Measurements from ENCODE around the gene NFAM1.

NFAM1 gene

DNA sequence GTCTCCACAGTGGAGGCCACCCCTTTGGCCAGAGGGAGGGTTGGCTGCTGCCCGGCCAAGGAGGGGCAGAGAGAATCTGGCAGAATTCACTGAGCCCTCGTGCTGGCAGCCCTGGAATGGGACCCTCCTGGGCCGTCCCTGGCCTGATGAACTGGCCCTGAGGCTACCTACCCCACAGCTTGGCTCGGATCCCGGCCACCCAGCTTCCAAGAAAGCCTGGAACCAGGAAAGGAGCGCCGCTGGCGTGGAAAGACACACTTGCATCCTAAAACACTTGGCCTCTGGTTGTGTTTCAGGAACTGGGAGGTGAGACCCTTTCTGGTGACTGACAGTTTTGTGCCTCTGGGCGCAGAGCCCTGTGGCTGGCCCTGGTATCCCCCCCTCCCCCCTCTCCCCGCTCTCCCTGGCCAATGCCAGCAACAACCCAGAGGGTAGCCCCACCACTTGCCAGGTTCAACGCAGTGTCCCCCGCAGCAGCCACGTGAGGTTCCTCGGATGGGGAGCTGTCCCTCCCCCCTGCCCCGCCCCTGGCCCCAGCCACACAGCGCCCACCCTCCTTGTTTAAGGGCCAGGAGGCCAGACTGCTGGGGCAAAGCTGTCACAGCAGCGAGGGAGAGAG, 693 bp downstream of the NFAM1 start:
- Histone ChIP-seq H3K9ac (ENCODE audit: low read depth, low read length, poor library complexity, severe bottlenecking) (no peak overlapping the region), H2AFZ (ENCODE audit: low read length) (no peak overlapping the region), H4K20me1 (ENCODE audit: insufficient read depth, low read length, poor library complexity, severe bottlenecking) (no peaks in the 10 kb centered on the region), H3K4me3 (ENCODE audit: low read length, poor library complexity, severe bottlenecking) (no peak overlapping the region), H3K4me1 (ENCODE audit: insufficient read depth, low read length, poor library complexity, severe bottlenecking) (no peaks in the 10 kb centered on the region), H3K9me3 (ENCODE audit: insufficient read depth, low read depth, low read length) (no peaks in the 10 kb centered on the region), H3K27me3 (ENCODE audit: insufficient read depth, low read length, poor library complexity, severe bottlenecking) (no peaks in the 10 kb centered on the region), H3F3A (ENCODE audit: low read depth) (no peaks in the 10 kb centered on the region), H3K36me3 (ENCODE audit: insufficient read depth, low read length) (no peaks in the 10 kb centered on the region), H3K4me2 (ENCODE audit: low read depth, low read length, poor library complexity, severe bottlenecking) (no peak overlapping the region), H3K79me2 (ENCODE audit: insufficient read depth, low read length) (no peaks in the 10 kb centered on the region), H3K9me2 (replicated peaks; ENCODE audit: low read depth, low read length) (no peaks in the 10 kb centered on the region)
- no peak for TF ChIP-seq EZH2phosphoT487 (IDR thresholded peaks at IDR 0.05; ENCODE audit: borderline replicate concordance)
- TF ChIP-seq, protein P1, sequence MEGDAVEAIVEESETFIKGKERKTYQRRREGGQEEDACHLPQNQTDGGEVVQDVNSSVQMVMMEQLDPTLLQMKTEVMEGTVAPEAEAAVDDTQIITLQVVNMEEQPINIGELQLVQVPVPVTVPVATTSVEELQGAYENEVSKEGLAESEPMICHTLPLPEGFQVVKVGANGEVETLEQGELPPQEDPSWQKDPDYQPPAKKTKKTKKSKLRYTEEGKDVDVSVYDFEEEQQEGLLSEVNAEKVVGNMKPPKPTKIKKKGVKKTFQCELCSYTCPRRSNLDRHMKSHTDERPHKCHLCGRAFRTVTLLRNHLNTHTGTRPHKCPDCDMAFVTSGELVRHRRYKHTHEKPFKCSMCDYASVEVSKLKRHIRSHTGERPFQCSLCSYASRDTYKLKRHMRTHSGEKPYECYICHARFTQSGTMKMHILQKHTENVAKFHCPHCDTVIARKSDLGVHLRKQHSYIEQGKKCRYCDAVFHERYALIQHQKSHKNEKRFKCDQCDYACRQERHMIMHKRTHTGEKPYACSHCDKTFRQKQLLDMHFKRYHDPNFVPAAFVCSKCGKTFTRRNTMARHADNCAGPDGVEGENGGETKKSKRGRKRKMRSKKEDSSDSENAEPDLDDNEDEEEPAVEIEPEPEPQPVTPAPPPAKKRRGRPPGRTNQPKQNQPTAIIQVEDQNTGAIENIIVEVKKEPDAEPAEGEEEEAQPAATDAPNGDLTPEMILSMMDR (conservative IDR thresholded peaks at IDR 0.05; ENCODE audit: low read length), result no peak

DNA sequence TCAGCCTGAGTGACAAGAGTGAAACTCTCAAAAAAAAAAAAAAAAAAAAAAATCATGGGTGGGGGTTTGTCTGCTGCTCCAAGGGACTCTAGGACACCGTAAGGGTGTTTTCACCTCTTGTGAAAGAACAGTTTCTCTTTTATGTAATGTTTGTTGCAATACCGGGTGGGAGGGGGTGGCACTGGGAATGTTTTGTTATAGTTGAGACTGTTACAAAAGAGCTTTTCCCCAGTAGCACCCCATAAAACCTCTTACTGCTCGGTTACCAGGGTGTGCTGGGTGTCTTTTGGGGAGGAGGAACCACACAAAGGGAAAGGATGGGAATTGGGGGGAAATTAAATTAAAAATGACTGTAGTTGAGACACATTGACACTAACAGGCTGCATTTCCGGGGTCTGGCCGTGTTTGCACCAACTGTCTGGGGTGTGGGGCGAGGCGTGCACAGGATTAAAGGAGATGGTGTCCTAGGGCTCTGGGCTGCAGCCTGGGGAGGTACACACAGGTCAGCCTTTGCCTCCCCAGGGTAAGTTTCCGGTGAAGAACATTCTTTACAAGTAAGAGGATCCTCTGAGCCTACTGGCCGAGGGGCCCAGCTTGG, 1.6 kb downstream of the NFAM1 start:
- no peaks in the 10 kb centered on the region for H3K9me3 ChIP-seq (ENCODE audit: insufficient read depth, low read depth, low read length)
- H3K4me3 ChIP-seq (ENCODE audit: low read length, poor library complexity, severe bottlenecking), result no peak overlapping the region
- no peaks in the 10 kb centered on the region for H3K79me2 ChIP-seq (ENCODE audit: insufficient read depth, low read length)
- no peaks in the 10 kb centered on the region for H3K9me2 ChIP-seq (replicated peaks; ENCODE audit: low read depth, low read length)
- no peaks in the 10 kb centered on the region for H3F3A ChIP-seq (ENCODE audit: low read depth)
- H3K27me3 ChIP-seq (ENCODE audit: insufficient read depth, low read length, poor library complexity, severe bottlenecking), result no peaks in the 10 kb centered on the region
- TF ChIP-seq, protein P1 (conservative IDR thresholded peaks at IDR 0.05; ENCODE audit: low read length), result no peak
- no peak for TF ChIP-seq EZH2phosphoT487 (IDR thresholded peaks at IDR 0.05; ENCODE audit: borderline replicate concordance)
- H3K36me3 ChIP-seq (ENCODE audit: insufficient read depth, low read length), result no peaks in the 10 kb centered on the region
- no peak overlapping the region for H3K4me2 ChIP-seq (ENCODE audit: low read depth, low read length, poor library complexity, severe bottlenecking)
- H4K20me1 ChIP-seq (ENCODE audit: insufficient read depth, low read length, poor library complexity, severe bottlenecking), result no peaks in the 10 kb centered on the region
- no peaks in the 10 kb centered on the region for H3K4me1 ChIP-seq (ENCODE audit: insufficient read depth, low read length, poor library complexity, severe bottlenecking)
- H2AFZ ChIP-seq (ENCODE audit: low read length), result no peak overlapping the region
- H3K9ac ChIP-seq (ENCODE audit: low read depth, low read length, poor library complexity, severe bottlenecking), result no peak overlapping the region

DNA sequence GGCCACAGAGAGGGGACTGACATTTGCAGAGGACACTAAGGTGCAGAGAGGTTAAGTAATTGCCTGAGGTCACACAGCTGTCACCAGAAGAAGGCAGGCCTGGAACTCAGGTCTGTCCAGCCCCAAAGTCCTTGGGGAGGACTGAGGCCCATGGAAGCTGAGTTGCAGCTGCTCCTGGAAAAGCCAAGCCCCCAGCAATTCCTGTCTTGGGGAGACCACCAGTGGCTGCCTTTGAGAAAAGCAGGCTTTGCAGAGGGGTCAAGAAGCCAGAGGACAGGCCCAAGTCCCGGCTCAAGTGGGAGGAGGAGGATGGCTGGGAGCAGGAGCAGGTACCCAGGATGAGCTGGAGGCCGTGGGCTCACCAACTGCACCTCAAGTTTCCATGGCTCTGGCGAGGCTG, 3.4 kb downstream of the NFAM1 start:
- Histone ChIP-seq H3F3A (ENCODE audit: low read depth) (no peaks in the 10 kb centered on the region), H3K79me2 (ENCODE audit: insufficient read depth, low read length) (no peaks in the 10 kb centered on the region), H3K9me2 (replicated peaks; ENCODE audit: low read depth, low read length) (no peaks in the 10 kb centered on the region), H2AFZ (ENCODE audit: low read length) (no peak overlapping the region), H3K4me1 (ENCODE audit: insufficient read depth, low read length, poor library complexity, severe bottlenecking) (no peaks in the 10 kb centered on the region), H4K20me1 (ENCODE audit: insufficient read depth, low read length, poor library complexity, severe bottlenecking) (no peaks in the 10 kb centered on the region), H3K27me3 (ENCODE audit: insufficient read depth, low read length, poor library complexity, severe bottlenecking) (no peaks in the 10 kb centered on the region), H3K36me3 (ENCODE audit: insufficient read depth, low read length) (no peaks in the 10 kb centered on the region), H3K9ac (ENCODE audit: low read depth, low read length, poor library complexity, severe bottlenecking) (no peak overlapping the region), H3K9me3 (ENCODE audit: insufficient read depth, low read depth, low read length) (no peaks in the 10 kb centered on the region), H3K4me2 (ENCODE audit: low read depth, low read length, poor library complexity, severe bottlenecking) (no peak overlapping the region), H3K4me3 (ENCODE audit: low read length, poor library complexity, severe bottlenecking) (no peak overlapping the region)
- no peak for TF ChIP-seq EZH2phosphoT487 (IDR thresholded peaks at IDR 0.05; ENCODE audit: borderline replicate concordance)
- TF ChIP-seq, protein P1 (conservative IDR thresholded peaks at IDR 0.05; ENCODE audit: low read length), result no peak

All from Loucy (cell line).